ENCODE results near the gene EPB41L2. TPM values are rescaled to one million over a fixed set of nuclear protein-coding genes. Genes with fewer than 3 reads are reported as not detected.

The EPB41L2 gene
- total and polyA plus RNA-seq, 2 experiments from 2014 or later, result 76.2 to 91.7 TPM

GRCh38 chr6:130978660-130979396 is 84.2 kb downstream of the EPB41L2 start:
- Histone ChIP-seq H3K4me1 (ENCODE audit: insufficient read depth) (peaks cover 13% of the 10 kb centered on the region), H3K79me2 (replicated peaks; ENCODE audit: insufficient read depth) (peaks cover 53% of the 10 kb centered on the region), H3K27ac (ENCODE audit: low read depth) (no peak overlapping the region), H3K36me3 (ENCODE audit: insufficient read depth) (no peaks in the 10 kb centered on the region), H3K4me3 (no peak overlapping the region), H2AFZ (no peak overlapping the region), H3K9me2 (ENCODE audit: insufficient read depth) (no peaks in the 10 kb centered on the region), H3F3A (replicated peaks; ENCODE audit: low read depth) (no peaks in the 10 kb centered on the region), H3K4me2 (no peak overlapping the region), H3K27me3 (ENCODE audit: insufficient read depth) (no peaks in the 10 kb centered on the region), H4K20me1 (replicated peaks; ENCODE audit: insufficient read depth) (no peaks in the 10 kb centered on the region; the same call in 1 of the 2 replicates)
- DNase-seq (ENCODE audit: low spot score) (no peak), ATAC-seq (no peak)
- Mint-ChIP-seq H3K9me3 (no peaks in the 10 kb centered on the region), H3K4me3 (no peak overlapping the region), H3K36me3 (ENCODE audit: low read depth) (no peaks in the 10 kb centered on the region), H3K4me1 (peaks cover 22% of the 10 kb centered on the region), H3K27ac (no peak overlapping the region), H3K27me3 (ENCODE audit: insufficient read depth, low read depth, poor library complexity) (no peaks in the 10 kb centered on the region)
- TF ChIP-seq NANOG (IDR thresholded peaks at IDR 0.05; ENCODE audit: borderline replicate concordance) (no peak), CREB1 (CRISPR knock-in tag; IDR thresholded peaks at IDR 0.05; ENCODE audit: low read depth) (no peak), ZNF114 (CRISPR knock-in tag; IDR thresholded peaks at IDR 0.05) (no peak), ZNF331 (CRISPR knock-in tag; IDR thresholded peaks at IDR 0.05; ENCODE audit: low read depth) (no peak)
- TF ChIP-seq, protein P1, sequence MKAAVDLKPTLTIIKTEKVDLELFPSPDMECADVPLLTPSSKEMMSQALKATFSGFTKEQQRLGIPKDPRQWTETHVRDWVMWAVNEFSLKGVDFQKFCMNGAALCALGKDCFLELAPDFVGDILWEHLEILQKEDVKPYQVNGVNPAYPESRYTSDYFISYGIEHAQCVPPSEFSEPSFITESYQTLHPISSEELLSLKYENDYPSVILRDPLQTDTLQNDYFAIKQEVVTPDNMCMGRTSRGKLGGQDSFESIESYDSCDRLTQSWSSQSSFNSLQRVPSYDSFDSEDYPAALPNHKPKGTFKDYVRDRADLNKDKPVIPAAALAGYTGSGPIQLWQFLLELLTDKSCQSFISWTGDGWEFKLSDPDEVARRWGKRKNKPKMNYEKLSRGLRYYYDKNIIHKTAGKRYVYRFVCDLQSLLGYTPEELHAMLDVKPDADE (IDR thresholded peaks at IDR 0.05), result no peak
- TF ChIP-seq, protein P2, sequence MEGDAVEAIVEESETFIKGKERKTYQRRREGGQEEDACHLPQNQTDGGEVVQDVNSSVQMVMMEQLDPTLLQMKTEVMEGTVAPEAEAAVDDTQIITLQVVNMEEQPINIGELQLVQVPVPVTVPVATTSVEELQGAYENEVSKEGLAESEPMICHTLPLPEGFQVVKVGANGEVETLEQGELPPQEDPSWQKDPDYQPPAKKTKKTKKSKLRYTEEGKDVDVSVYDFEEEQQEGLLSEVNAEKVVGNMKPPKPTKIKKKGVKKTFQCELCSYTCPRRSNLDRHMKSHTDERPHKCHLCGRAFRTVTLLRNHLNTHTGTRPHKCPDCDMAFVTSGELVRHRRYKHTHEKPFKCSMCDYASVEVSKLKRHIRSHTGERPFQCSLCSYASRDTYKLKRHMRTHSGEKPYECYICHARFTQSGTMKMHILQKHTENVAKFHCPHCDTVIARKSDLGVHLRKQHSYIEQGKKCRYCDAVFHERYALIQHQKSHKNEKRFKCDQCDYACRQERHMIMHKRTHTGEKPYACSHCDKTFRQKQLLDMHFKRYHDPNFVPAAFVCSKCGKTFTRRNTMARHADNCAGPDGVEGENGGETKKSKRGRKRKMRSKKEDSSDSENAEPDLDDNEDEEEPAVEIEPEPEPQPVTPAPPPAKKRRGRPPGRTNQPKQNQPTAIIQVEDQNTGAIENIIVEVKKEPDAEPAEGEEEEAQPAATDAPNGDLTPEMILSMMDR (conservative IDR thresholded peaks at IDR 0.05; ENCODE audit: low read depth in 2 of 2), result no peak

GRCh38 chr6:130978180-130978579 is 84.9 kb downstream of the EPB41L2 start:
- H2AFZ ChIP-seq, result no peak overlapping the region
- H3K4me3 ChIP-seq, result no peak overlapping the region
- peaks cover 53% of the 10 kb centered on the region for H3K79me2 ChIP-seq (replicated peaks; ENCODE audit: insufficient read depth)
- no peaks in the 10 kb centered on the region for H3K27me3 ChIP-seq (ENCODE audit: insufficient read depth)
- no peaks in the 10 kb centered on the region; the same call in 1 of the 2 replicates for H4K20me1 ChIP-seq (replicated peaks; ENCODE audit: insufficient read depth)
- ATAC-seq (no peak), DNase-seq (ENCODE audit: low spot score) (no peak)
- Mint-ChIP-seq H3K4me3 (no peak overlapping the region), H3K27ac (no peak overlapping the region), H3K9me3 (no peaks in the 10 kb centered on the region), H3K27me3 (ENCODE audit: insufficient read depth, low read depth, poor library complexity) (no peaks in the 10 kb centered on the region), H3K36me3 (ENCODE audit: low read depth) (no peaks in the 10 kb centered on the region), H3K4me1 (peaks cover 28% of the 10 kb centered on the region)
- H3K9me2 ChIP-seq (ENCODE audit: insufficient read depth), result no peaks in the 10 kb centered on the region
- TF ChIP-seq, protein P3, sequence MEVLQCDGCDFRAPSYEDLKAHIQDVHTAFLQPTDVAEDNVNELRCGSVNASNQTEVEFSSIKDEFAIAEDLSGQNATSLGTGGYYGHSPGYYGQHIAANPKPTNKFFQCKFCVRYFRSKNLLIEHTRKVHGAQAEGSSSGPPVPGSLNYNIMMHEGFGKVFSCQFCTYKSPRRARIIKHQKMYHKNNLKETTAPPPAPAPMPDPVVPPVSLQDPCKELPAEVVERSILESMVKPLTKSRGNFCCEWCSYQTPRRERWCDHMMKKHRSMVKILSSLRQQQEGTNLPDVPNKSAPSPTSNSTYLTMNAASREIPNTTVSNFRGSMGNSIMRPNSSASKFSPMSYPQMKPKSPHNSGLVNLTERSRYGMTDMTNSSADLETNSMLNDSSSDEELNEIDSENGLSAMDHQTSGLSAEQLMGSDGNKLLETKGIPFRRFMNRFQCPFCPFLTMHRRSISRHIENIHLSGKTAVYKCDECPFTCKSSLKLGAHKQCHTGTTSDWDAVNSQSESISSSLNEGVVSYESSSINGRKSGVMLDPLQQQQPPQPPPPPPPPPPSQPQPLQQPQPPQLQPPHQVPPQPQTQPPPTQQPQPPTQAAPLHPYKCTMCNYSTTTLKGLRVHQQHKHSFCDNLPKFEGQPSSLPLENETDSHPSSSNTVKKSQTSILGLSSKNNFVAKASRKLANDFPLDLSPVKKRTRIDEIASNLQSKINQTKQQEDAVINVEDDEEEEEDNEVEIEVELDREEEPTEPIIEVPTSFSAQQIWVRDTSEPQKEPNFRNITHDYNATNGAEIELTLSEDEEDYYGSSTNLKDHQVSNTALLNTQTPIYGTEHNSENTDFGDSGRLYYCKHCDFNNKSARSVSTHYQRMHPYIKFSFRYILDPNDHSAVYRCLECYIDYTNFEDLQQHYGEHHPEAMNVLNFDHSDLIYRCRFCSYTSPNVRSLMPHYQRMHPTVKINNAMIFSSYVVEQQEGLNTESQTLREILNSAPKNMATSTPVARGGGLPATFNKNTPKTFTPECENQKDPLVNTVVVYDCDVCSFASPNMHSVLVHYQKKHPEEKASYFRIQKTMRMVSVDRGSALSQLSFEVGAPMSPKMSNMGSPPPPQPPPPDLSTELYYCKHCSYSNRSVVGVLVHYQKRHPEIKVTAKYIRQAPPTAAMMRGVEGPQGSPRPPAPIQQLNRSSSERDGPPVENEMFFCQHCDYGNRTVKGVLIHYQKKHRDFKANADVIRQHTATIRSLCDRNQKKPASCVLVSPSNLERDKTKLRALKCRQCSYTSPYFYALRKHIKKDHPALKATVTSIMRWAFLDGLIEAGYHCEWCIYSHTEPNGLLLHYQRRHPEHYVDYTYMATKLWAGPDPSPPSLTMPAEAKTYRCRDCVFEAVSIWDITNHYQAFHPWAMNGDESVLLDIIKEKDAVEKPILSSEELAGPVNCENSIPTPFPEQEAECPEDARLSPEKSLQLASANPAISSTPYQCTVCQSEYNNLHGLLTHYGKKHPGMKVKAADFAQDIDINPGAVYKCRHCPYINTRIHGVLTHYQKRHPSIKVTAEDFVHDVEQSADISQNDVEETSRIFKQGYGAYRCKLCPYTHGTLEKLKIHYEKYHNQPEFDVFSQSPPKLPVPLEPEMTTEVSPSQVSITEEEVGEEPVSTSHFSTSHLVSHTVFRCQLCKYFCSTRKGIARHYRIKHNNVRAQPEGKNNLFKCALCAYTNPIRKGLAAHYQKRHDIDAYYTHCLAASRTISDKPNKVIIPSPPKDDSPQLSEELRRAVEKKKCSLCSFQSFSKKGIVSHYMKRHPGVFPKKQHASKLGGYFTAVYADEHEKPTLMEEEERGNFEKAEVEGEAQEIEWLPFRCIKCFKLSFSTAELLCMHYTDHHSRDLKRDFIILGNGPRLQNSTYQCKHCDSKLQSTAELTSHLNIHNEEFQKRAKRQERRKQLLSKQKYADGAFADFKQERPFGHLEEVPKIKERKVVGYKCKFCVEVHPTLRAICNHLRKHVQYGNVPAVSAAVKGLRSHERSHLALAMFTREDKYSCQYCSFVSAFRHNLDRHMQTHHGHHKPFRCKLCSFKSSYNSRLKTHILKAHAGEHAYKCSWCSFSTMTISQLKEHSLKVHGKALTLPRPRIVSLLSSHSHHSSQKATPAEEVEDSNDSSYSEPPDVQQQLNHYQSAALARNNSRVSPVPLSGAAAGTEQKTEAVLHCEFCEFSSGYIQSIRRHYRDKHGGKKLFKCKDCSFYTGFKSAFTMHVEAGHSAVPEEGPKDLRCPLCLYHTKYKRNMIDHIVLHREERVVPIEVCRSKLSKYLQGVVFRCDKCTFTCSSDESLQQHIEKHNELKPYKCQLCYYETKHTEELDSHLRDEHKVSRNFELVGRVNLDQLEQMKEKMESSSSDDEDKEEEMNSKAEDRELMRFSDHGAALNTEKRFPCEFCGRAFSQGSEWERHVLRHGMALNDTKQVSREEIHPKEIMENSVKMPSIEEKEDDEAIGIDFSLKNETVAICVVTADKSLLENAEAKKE (CRISPR knock-in tag; IDR thresholded peaks at IDR 0.05), result no peak
- TF ChIP-seq STAT1 (IDR thresholded peaks at IDR 0.05; ENCODE audit: unreplicated experiment), result no peak
- no peak for TF ChIP-seq POLR2AphosphoS5 (IDR thresholded peaks at IDR 0.05; ENCODE audit: low read depth)
- no peak for TF ChIP-seq EZH2 (IDR thresholded peaks at IDR 0.05; ENCODE audit: low read depth, unreplicated experiment)
- TF ChIP-seq, protein P1 (IDR thresholded peaks at IDR 0.05), result no peak
- no peak for TF ChIP-seq EZH2phosphoT487 (IDR thresholded peaks at IDR 0.05; ENCODE audit: unreplicated experiment)
- no peak overlapping the region for H3K4me2 ChIP-seq
- no peak overlapping the region for H3K27ac ChIP-seq (ENCODE audit: low read depth)
- no peaks in the 10 kb centered on the region for H3F3A ChIP-seq (replicated peaks; ENCODE audit: low read depth)
- H3K4me1 ChIP-seq (ENCODE audit: insufficient read depth), result peaks cover 19% of the 10 kb centered on the region
- H3K36me3 ChIP-seq (ENCODE audit: insufficient read depth), result no peaks in the 10 kb centered on the region

All from GM23338 (cell line).